GM19238 (cell line): Measurements from ENCODE around the gene DPYSL4.
A peak's percentile ranks its signal among the peaks of the same experiment; 100 is the strongest.

Experiments used
- DNase-seq: peaks from one replicate; pipeline ENCODE4 v3.0.0; 2011; ENCODE audit warnings: low spot score; ENCODE audit not compliant: insufficient read length

DPYSL4 gene

GRCh38 chr10:132226586-132227405, 40.0 kb downstream of the DPYSL4 start:
- no peak for DNase-seq

GRCh38 chr10:132227851-132228390, 41.2 kb downstream of the DPYSL4 start:
- DNase-seq: no peak

- DNase-seq: no peak
Measured at GRCh38 chr10:132228616-132229015, 41.9 kb downstream of the DPYSL4 start.

GRCh38 chr10:132229096-132229495, 42.3 kb downstream of the DPYSL4 start:
- DNase-seq: no peak

- peak; percentile 74 for DNase-seq
Measured at GRCh38 chr10:132229834-132230556, 43.2 kb downstream of the DPYSL4 start.

GRCh38 chr10:132230557-132231210, 43.9 kb downstream of the DPYSL4 start:
- no peak for DNase-seq

GRCh38 chr10:132231656-132232022, 44.9 kb downstream of the DPYSL4 start:
- DNase-seq: no peak

GRCh38 chr10:132232023-132232951, 45.5 kb downstream of the DPYSL4 start:
- no peak for DNase-seq

GRCh38 chr10:132232981-132233380, 46.2 kb downstream of the DPYSL4 start:
- DNase-seq: no peak

GRCh38 chr10:132233501-132234085, 46.8 kb downstream of the DPYSL4 start:
- DNase-seq: no peak

- DNase-seq: no peak
Measured at GRCh38 chr10:132234860-132235259, 48.1 kb downstream of the DPYSL4 start.

GRCh38 chr10:132236161-132236560, 49.4 kb downstream of the DPYSL4 start:
- no peak for DNase-seq

- DNase-seq: no peak
Measured at GRCh38 chr10:132236881-132237280, 50.1 kb downstream of the DPYSL4 start.

GRCh38 chr10:132237396-132237795, 50.6 kb downstream of the DPYSL4 start:
- no peak for DNase-seq

GRCh38 chr10:132237871-132238270, 51.1 kb downstream of the DPYSL4 start:
- no peak for DNase-seq

- DNase-seq: no peak
Measured at GRCh38 chr10:132238371-132239125, 51.8 kb downstream of the DPYSL4 start.

- no peak for DNase-seq
Measured at GRCh38 chr10:132239126-132240031, 52.6 kb downstream of the DPYSL4 start.

GRCh38 chr10:132240156-132240555, 53.4 kb downstream of the DPYSL4 start:
- DNase-seq: no peak

GRCh38 chr10:132240581-132240980, 53.8 kb downstream of the DPYSL4 start:
- DNase-seq: no peak
